HepG2 (cell line): ENCODE results near the gene ABCB9. TPM values are rescaled to one million over a fixed set of nuclear protein-coding genes. Genes with fewer than 3 reads are reported as not detected.

Source experiments
- ATAC-seq: fragments of 200-7000 bp; cut with Tn5 transposase; 3 replicates; pipeline ENCODE4 v1.9.1; 2020; ENCODE audit warnings: mild to moderate bottlenecking, moderate library complexity
- BruUV-seq: library from RNA; stranded (reverse); fragments of 400-500 nt; replicated peaks from 2 replicates; lab custom pipeline; 2021; lab: Mats Ljungman, UMichigan
- CTCF ChIA-PET: fragments of 300-600 bp; formaldehyde crosslinking; extraction: SDS; loops from one replicate; lab custom pipeline; 2021; ENCODE audit warnings: low total read pairs, inconsistent platforms, low intra/inter-chr PET ratio; lab: Yijun Ruan, JAX
- POLR2A ChIA-PET: fragments of 350-600 bp; sonication (Branson Sonifier 250); formaldehyde crosslinking; loops from one replicate; lab custom pipeline; 2020; ENCODE audit warnings: antibody characterized with exemption, inconsistent platforms; lab: Yijun Ruan, JAX
- DNase-seq: peaks from one replicate; pipeline ENCODE4 v3.0.0-alpha.2; 2015; ENCODE audit warnings: low spot score
- FAIRE-seq: peaks from 3 replicates; lab custom pipeline; 2011; peaks lifted over from hg19 to GRCh38; lab: Jason Lieb, UNC
- H2AFZ ChIP-seq: one replicate; pipeline ENCODE4 v1.6.1; 2011; ENCODE audit warnings: low read length, inconsistent platforms
- H3K27ac ChIP-seq: fragments of 300-600 bp; 3 replicates; pipeline ENCODE4 v1.8.0; 2011; ENCODE audit warnings: mixed run types, mild to moderate bottlenecking, mixed read lengths, low read length, inconsistent platforms; ENCODE audit not compliant: insufficient read depth; ENCODE audit errors: extremely low read length
- H3K27me3 ChIP-seq, 2 experiments: fragments of 200-600 bp in 1 of 2; 2 replicates in 1 of 2; 3 replicates in 1 of 2; pipeline versions ENCODE4 v1.6.0 to v1.8.0; 2011; ENCODE audit warnings: low read length in 2 of 2, mild to moderate bottlenecking in 2 of 2, moderate library complexity in 2 of 2, inconsistent platforms in 1 of 2; ENCODE audit not compliant: insufficient read depth in 2 of 2, control insufficient read depth in 1 of 2
- H3K36me3 ChIP-seq, 2 experiments: fragments of 200-600 bp in 1 of 2; replicated peaks in 1 of 2; 2 replicates in 1 of 2; 3 replicates in 1 of 2; pipeline versions ENCODE4 v1.5.1 to v1.8.0; 2011; ENCODE audit warnings: low read length in 2 of 2, inconsistent platforms in 1 of 2; ENCODE audit not compliant: insufficient read depth in 2 of 2, control insufficient read depth in 1 of 2
- H3K4me1 ChIP-seq: 2 replicates; pipeline ENCODE4 v1.5.1; 2012; ENCODE audit warnings: low read length, inconsistent platforms; ENCODE audit not compliant: insufficient read depth
- H3K4me2 ChIP-seq: 2 replicates; pipeline ENCODE4 v1.6.0; 2011; ENCODE audit warnings: low read depth, low read length, inconsistent platforms
- H3K4me3 ChIP-seq, 3 experiments: fragments of 200-600 bp in 1 of 3; sonication (generic), shearing (Covaris generic) in 1 of 3; replicated peaks in 1 of 3; 2 replicates each; pipeline ENCODE4 v1.5.1; 2011 to 2016; ENCODE audit warnings: low read length in 3 of 3, inconsistent platforms in 2 of 3, low read depth in 2 of 3, mild to moderate bottlenecking in 2 of 3, control low read depth in 1 of 3, mixed read lengths in 1 of 3; ENCODE audit not compliant: insufficient read depth in 1 of 3
- H3K79me2 ChIP-seq: one replicate; pipeline ENCODE4 v1.6.1; 2011; ENCODE audit warnings: low read length, inconsistent platforms; ENCODE audit not compliant: insufficient read depth
- H3K9ac ChIP-seq: 2 replicates; pipeline ENCODE4 v1.6.0; 2011; ENCODE audit warnings: mild to moderate bottlenecking, low read depth, low read length, inconsistent platforms; ENCODE audit not compliant: insufficient read depth
- H3K9me3 ChIP-seq: 2 replicates; pipeline ENCODE4 v1.5.1; 2012; ENCODE audit warnings: mild to moderate bottlenecking, low read length
- H4K20me1 ChIP-seq: 2 replicates; pipeline ENCODE4 v1.6.0; 2011; ENCODE audit warnings: inconsistent platforms, mild to moderate bottlenecking, low read length, moderate library complexity; ENCODE audit not compliant: insufficient read depth
- ATM ChIP-seq: fragments of 450-650 bp; IDR thresholded peaks from 2 replicates; pipeline ENCODE4 v1.7.1; 2017; ENCODE audit warnings: mild to moderate bottlenecking, borderline replicate concordance
- HNF4G ChIP-seq, 2 experiments: sonication (generic) in 1 of 2; formaldehyde crosslinking in 1 of 2; IDR thresholded peaks; 2 replicates each; pipeline versions ENCODE4 v1.4.0 to v1.6.1; 2011 to 2020; ENCODE audit warnings: borderline replicate concordance in 2 of 2, low read depth in 2 of 2, mild to moderate bottlenecking in 2 of 2, low read length in 1 of 2, missing genetic modification reagents in 1 of 2, moderate library complexity in 1 of 2
- ZNF563 ChIP-seq: sonication (generic); formaldehyde crosslinking; IDR thresholded peaks from 2 replicates; pipeline ENCODE4 v1.8.0; 2022; ENCODE audit warnings: mild to moderate bottlenecking, moderate library complexity, missing genetic modification reagents
- ZNF790 ChIP-seq: sonication (generic); formaldehyde crosslinking; IDR thresholded peaks from 2 replicates; pipeline ENCODE4 v1.8.0; 2022; ENCODE audit warnings: missing genetic modification reagents, mild to moderate bottlenecking, borderline replicate concordance
- WGBS: methylation state at CpG from one replicate; pipeline ENCODE4 v1.1.6; 2017; ENCODE audit warnings: low lambda C conversion rate; 5-methylcytosine and 5-hydroxymethylcytosine counted together
- in situ Hi-C: cut with HindIII; loops from 2 replicates; pipeline ENCODE4 v1.10.0; 2017; ENCODE audit warnings: low pct_unique_long_range_greater_than_20kb; ENCODE audit not compliant: extremely low pct_ligation_motif_present
- intact Hi-C: fragments of 100-400 bp; cut with micrococcal nuclease; formaldehyde crosslinking; loops from one replicate; pipeline ENCODE4 v1.10.0; 2022; ENCODE audit not compliant: unreplicated experiment
- microRNA-seq: library from miRNA; unstranded; fragments of <30 nt; microRNA quantifications from one replicate; pipeline ENCODE4, GENCODE V29; 2020
- polyA plus RNA-seq, 8 experiments: library from polyadenylated mRNA; depleted of rRNA in 3 of 8; stranded (reverse) in 7 of 8; unstranded in 1 of 8; fragments of >200 nt; fragmentation: Illumina TruSeq in 4 of 8; extraction: Trizol in 4 of 8; gene quantifications; 2 replicates each; pipeline versions ENCODE4 v1.2.1 to v1.2.3, GENCODE V29; 2011 to 2016; ENCODE audit warnings: low read depth in 4 of 8, missing spikeins in 1 of 8, mixed read lengths in 1 of 8; ENCODE audit not compliant: insufficient read depth in 1 of 8
- small RNA-seq, 3 experiments: library from RNA; depleted of rRNA; stranded (forward); fragments of <200 nt; gene quantifications; one replicate each; pipeline ENCODE3, GENCODE V24; 2012; ENCODE audit warnings: low read depth in 2 of 3, low replicate concordance in 1 of 3; ENCODE audit not compliant: insufficient read length in 3 of 3, insufficient read depth in 2 of 3
- total RNA-seq, 5 experiments: library from RNA; depleted of rRNA; stranded (reverse); fragments of >200 nt; fragmentation: Illumina TruSeq; extraction: Trizol; gene quantifications; 2 replicates each; pipeline ENCODE4 v1.2.3, GENCODE V29; 2016; ENCODE audit warnings: low read depth in 1 of 5

Gene ABCB9
- total and polyA plus RNA-seq, 2 of the 13 experiments (the other 11 are each of a cell fraction or from before 2014, with no cell fraction given): 5.1 to 6.0 TPM

GRCh38 chr12:122880155-122880667 is 86.1 kb downstream of the ABCB9 start:
- ATAC-seq (peak; percentile 17; the same call in 1 of the 3 replicates), FAIRE-seq (no peak), DNase-seq (no peak)
- Histone ChIP-seq H3K36me3 (no peaks in the 10 kb centered on the region), H2AFZ (no peak overlapping the region), H3K4me3 (no peak overlapping the region), H4K20me1 (no peaks in the 10 kb centered on the region), H3K9ac (no peak overlapping the region), H3K4me1 (peaks cover 54% of the 10 kb centered on the region), H3K27ac (no peak overlapping the region), H3K4me2 (peak overlapping the region; percentile 42), H3K27me3 (no peaks in the 10 kb centered on the region), H3K9me3 (no peaks in the 10 kb centered on the region), H3K79me2 (peaks cover 60% of the 10 kb centered on the region)
- intact Hi-C loops: loop anchor here (1.0 kb wide), 1 partner anchor 72 kb away; no protein-coding TSS in a partner anchor
- TF ChIP-seq ZNF563 (no peak), ATM (no peak), ZNF790 (no peak), HNF4G (IDR thresholded peaks at IDR 0.05; ENCODE audit: borderline replicate concordance, low read depth, low read length) (no peak), HNF4G (CRISPR knock-in tag; IDR thresholded peaks at IDR 0.05; ENCODE audit: borderline replicate concordance, low read depth) (no peak)
- ChIA-PET POLR2A (interaction anchor here (1.1 to 1.4 kb wide), 2 partner anchors 17 to 352 kb away, joined by 3 read pairs; partner anchors contain the start of gene MPHOSPH9), CTCF (interaction anchor here (1.8 kb wide), 1 partner anchor 72 kb away, joined by 14 read pairs; no protein-coding TSS in a partner anchor)
- WGBS: 57% methylated on average over 9 of the region's 10 CpGs
- in situ Hi-C loops: no loop called here
- BruUV-seq: no TSS peak

Small RNA genes lying within 50 kb of the gene (microRNA-seq; reads per million reads assigned to microRNA genes)
- gene MIR4304: not detected

Small RNA genes lying within 50 kb of the gene (small RNA-seq; reads per million reads assigned to genes)
- gene ARL6IP4 (0 reads per million in 3 experiments), gene MIR4304 (0 reads per million in 3 experiments)

Other genes starting within 250 kb of the ABCB9 start
- gene HCAR3, start 249.7 kb downstream of the ABCB9 start, total RNA-seq (2016; rRNA removed; fragmentation: Illumina TruSeq; extraction: Trizol): 0.11 and 0.20 TPM in 2 replicates
- gene HCAR3, start 249.7 kb downstream of the ABCB9 start, polyA plus RNA-seq (2011; rRNA removed): 12.8 and 20.4 TPM in 2 replicates
- gene HCAR1, start 235.6 kb downstream of the ABCB9 start, total RNA-seq (2016; rRNA removed; fragmentation: Illumina TruSeq; extraction: Trizol): 0.34 and 0.53 TPM in 2 replicates
- 4.3 and 4.4 TPM in 2 replicates for gene HCAR1, start 235.6 kb downstream of the ABCB9 start, polyA plus RNA-seq (2011; rRNA removed)
- 59.1 and 78.9 TPM in 2 replicates for gene DENR, start 213.6 kb downstream of the ABCB9 start, total RNA-seq (2016; rRNA removed; fragmentation: Illumina TruSeq; extraction: Trizol)
- gene DENR, start 213.6 kb downstream of the ABCB9 start, polyA plus RNA-seq (2011; rRNA removed): 23.8 and 30.0 TPM in 2 replicates
- 0.07 TPM in 2 replicates for gene CCDC62, start 191.9 kb downstream of the ABCB9 start, total RNA-seq (2016; rRNA removed; fragmentation: Illumina TruSeq; extraction: Trizol)
- gene CCDC62, start 191.9 kb downstream of the ABCB9 start, polyA plus RNA-seq (2011; rRNA removed): 0.04 and 0.10 TPM in 2 replicates
- gene HIP1R, start 131.0 kb downstream of the ABCB9 start, total RNA-seq (2016; rRNA removed; fragmentation: Illumina TruSeq; extraction: Trizol): 8.2 and 18.4 TPM in 2 replicates
- 25.5 and 36.0 TPM in 2 replicates for gene HIP1R, start 131.0 kb downstream of the ABCB9 start, polyA plus RNA-seq (2011; rRNA removed)
- gene VPS37B, start 70.3 kb downstream of the ABCB9 start, total RNA-seq (2016; rRNA removed; fragmentation: Illumina TruSeq; extraction: Trizol): 5.3 TPM in 2 replicates
- gene VPS37B, start 70.3 kb downstream of the ABCB9 start, polyA plus RNA-seq (2011; rRNA removed): 4.6 and 4.8 TPM in 2 replicates
- 10.6 and 14.6 TPM in 2 replicates for gene OGFOD2, start 8.8 kb upstream of the ABCB9 start, total RNA-seq (2016; rRNA removed; fragmentation: Illumina TruSeq; extraction: Trizol)
- gene OGFOD2, start 8.8 kb upstream of the ABCB9 start, polyA plus RNA-seq (2011; rRNA removed): 13.2 and 15.5 TPM in 2 replicates
- 178 and 220 TPM in 2 replicates for gene ARL6IP4, start 14.2 kb upstream of the ABCB9 start, total RNA-seq (2016; rRNA removed; fragmentation: Illumina TruSeq; extraction: Trizol)
- 155 and 179 TPM in 2 replicates for gene ARL6IP4, start 14.2 kb upstream of the ABCB9 start, polyA plus RNA-seq (2011; rRNA removed)
- gene PITPNM2, start 184.6 kb upstream of the ABCB9 start, total RNA-seq (2016; rRNA removed; fragmentation: Illumina TruSeq; extraction: Trizol): 4.2 and 4.7 TPM in 2 replicates
- 5.3 TPM in 2 replicates for gene PITPNM2, start 184.6 kb upstream of the ABCB9 start, polyA plus RNA-seq (2011; rRNA removed)